Activated CD4-positive, alpha-beta T cell treated with anti-CD3 and anti-CD28 coated beads for 4 hours (primary cell): ENCODE measurements around the gene TBC1D9B.
"Not testable (repeated sequence)": the region's sequence is repeated elsewhere in the genome, so short reads cannot be mapped to it uniquely, and the experiment has no call there.

ENCODE experiments used
- DNase-seq, 2 donors: peaks; one replicate each; pipeline ENCODE4 v3.0.0-alpha.2; 2020

The TBC1D9B gene

GRCh38 chr5:179836225-179837019, 71.3 kb downstream of the TBC1D9B start:
- peak; percentile 50 to 59 for DNase-seq

- DNase-seq: not testable (repeated sequence)
Observed at GRCh38 chr5:179834871-179835270, 72.8 kb downstream of the TBC1D9B start.

GRCh38 chr5:179834120-179834519, 73.6 kb downstream of the TBC1D9B start:
- DNase-seq: no peak

GRCh38 chr5:179833709-179834070, 74.0 kb downstream of the TBC1D9B start:
- DNase-seq: no peak

GRCh38 chr5:179833056-179833708, 74.5 kb downstream of the TBC1D9B start:
- no peak for DNase-seq

- no peak for DNase-seq
Observed at GRCh38 chr5:179832039-179832745, 75.5 kb downstream of the TBC1D9B start.

GRCh38 chr5:179830818-179831468, 76.8 kb downstream of the TBC1D9B start:
- DNase-seq: no peak

- DNase-seq: no peak
Observed at GRCh38 chr5:179829732-179830435, 77.8 kb downstream of the TBC1D9B start.

- no peak for DNase-seq
Observed at GRCh38 chr5:179828756-179829421, 78.8 kb downstream of the TBC1D9B start.

GRCh38 chr5:179827680-179828079, 80.0 kb downstream of the TBC1D9B start:
- DNase-seq: peak; percentile 43 to 56

GRCh38 chr5:179825655-179826182, 82.0 kb downstream of the TBC1D9B start:
- no peak for DNase-seq

GRCh38 chr5:179824745-179825112, 83.0 kb downstream of the TBC1D9B start:
- DNase-seq: no peak

GRCh38 chr5:179823937-179824744, 83.6 kb downstream of the TBC1D9B start:
- no peak for DNase-seq

GRCh38 chr5:179822444-179822990, 85.2 kb downstream of the TBC1D9B start:
- no peak for DNase-seq

- no peak for DNase-seq
Observed at GRCh38 chr5:179822059-179822432, 85.7 kb downstream of the TBC1D9B start.

GRCh38 chr5:179821298-179822058, 86.2 kb downstream of the TBC1D9B start:
- DNase-seq: peak; percentile 79 to 81

GRCh38 chr5:179820483-179821297, 87.0 kb downstream of the TBC1D9B start, which contains the start of gene SQSTM1:
Gene SQSTM1 (plus strand): TSS chr5:179820905. CDS start chr5:179820937, 32 bp downstream.
- peak; percentile 78 for DNase-seq

GRCh38 chr5:179820127-179820482, 87.6 kb downstream of the TBC1D9B start:
- no peak for DNase-seq
